ENCODE results near the gene PWP1.

Gene PWP1

DNA sequence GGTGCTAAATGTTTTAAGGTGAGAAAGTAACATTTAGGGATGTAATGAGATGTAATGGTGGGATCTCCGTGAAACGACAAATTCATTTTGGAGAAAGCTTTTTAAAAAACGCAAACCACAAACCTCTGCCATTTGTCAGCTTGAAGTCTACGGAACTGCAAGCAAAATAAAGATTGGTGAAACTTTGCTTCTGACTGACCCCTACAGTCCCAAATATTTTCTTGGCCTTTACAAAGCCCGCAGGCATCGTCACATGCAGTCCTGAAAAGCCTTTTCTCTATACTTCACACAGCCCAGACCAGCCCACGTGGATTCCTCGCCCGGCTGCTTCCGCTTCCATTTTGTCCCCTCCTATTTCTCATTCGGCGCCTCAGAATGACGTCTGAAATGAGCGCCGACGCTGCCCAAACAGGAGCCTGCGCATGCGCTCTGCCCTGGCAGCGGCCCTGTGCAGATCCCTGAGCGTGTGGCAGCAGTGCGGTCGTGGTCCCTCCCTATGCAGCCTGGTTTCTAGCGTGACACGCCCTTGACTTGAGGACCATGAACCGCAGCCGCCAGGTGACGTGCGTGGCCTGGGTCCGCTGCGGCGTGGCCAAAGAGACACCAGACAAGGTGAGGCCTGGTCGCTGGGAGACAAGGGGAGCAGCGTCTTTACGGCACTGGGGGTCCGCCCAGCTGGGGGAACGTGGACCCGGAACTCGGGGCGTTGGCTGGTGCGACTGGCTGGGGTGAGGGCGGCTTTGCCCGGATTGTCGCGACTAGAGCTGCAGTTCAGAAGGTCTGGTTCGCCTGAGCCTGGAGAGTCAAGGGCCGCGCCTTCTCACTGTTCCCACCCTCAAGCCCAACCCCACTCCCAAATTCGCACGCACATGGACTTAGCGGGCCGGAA is at the start of gene PWP1:
PWP1 (plus strand) TSS at position 440 of the 889 bp plus-strand sequence; CDS start at position 541, 101 bp downstream.
- DNase-seq (ENCODE audit: low read depth) = peak; percentile 91

DNA sequence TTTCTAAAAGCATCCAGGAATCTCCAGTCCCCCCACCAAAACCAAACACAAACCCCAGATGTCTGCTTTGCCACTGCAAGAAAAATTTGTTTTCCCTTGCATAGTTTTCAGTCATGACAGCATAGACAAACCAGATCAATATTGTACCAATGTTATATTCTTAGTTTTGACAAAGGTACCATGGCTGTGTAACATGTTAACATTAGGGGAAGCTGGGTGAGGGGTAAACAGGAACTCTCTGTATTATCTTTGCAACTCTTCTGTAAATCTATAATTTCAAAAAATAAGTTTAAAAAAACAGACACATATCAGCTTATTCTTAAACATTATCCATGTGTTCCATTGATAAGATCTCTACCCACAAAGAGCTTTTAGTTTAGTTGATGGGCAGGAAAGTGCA is 44.4 kb upstream of the PWP1 start:
- no peak for DNase-seq (ENCODE audit: low read depth)

DNA sequence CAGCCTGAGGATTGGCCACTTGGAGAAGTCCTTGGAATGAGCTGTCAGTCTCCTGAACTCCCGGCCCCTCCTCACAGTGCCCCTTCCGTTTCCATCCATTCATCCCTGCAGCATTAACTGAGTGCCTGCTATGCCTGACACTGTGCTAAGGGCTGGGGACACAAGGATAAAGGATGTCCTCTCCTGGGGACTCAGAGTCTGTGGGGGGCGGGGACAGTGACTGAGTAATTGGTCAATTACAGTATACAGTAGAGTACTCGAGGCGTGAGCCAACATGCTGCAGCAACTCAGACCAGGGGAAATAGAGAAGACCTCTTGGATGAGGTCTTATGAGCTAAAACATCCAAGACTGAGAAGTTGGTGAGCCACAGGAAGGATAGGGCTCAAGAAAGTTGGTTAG is 43.4 kb upstream of the PWP1 start:
- DNase-seq (ENCODE audit: low read depth) = no peak

DNA sequence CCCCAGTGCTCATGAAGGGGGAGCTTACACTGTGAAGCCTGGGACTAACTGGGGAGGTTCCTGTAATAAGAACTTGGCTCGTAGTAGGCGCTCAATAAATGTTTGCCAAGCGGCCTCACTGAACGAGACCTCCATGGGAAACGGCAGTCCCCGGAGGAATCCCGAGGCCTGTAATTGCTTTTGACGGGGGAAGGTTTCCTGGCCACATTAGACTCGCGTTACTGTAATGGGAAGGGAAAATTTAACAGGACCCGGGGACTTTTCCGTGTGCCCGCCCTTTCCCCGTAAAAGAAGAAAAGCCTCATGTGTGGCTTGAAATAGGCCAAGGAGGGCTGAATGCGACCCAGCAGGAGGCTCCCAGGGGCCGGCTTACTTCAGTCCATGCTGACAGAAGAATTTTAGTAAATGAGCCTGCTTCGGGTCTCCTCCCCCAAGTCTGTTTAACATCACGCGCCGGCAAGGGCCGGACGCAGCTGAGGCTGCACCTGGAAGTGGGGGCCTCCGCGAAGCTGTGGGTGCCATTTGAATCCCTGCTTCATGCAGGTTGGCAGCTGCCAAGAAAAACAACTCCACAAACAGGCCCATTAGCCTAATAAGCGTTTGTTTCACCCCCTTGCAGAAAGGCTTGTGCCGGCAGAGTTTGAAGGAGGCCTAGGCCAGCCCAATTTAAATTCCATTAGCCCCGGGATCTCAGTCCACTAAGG is 39.8 kb upstream of the PWP1 start:
- DNase-seq (ENCODE audit: low read depth) = no peak

DNA sequence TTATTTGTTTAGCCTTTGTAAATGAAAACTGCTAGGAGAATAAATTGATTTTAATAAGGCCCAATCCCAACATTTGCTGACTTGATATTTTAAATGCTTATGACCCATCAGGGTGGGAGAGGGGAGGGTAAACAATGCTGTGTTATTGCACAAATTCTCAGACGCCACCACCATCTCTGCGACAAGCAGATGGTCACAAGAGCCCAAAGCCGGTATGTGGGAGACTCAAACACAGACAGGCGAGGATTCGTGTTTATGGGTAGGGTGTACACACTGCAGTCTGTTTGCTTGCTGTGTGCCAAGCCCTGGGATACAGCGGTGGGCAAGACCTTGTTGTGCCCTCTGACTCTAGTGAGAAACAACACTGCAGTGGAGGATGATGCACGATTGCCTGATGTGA is 39.2 kb upstream of the PWP1 start:
- no peak for DNase-seq (ENCODE audit: low read depth)

DNA sequence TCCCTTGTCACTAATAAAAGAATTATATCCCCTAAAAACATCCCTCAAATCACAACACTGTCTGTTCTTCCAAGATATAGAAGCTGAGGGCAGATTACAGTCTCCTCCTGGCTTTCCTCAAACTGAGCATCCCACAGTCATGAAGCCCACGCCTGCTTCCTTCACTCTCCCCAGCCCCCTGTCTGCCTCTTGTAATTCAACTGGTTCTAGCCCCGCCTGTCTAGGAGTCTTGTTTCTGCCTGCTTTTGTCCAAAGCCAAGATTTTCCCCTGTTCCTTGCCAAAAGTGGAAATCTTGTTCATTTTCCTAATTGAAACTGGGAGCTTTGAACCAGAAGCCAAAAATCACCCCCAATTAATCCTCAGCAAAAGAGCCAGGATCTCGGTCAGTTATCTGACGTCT is 35.9 kb upstream of the PWP1 start:
- DNase-seq (ENCODE audit: low read depth) = no peak

DNA sequence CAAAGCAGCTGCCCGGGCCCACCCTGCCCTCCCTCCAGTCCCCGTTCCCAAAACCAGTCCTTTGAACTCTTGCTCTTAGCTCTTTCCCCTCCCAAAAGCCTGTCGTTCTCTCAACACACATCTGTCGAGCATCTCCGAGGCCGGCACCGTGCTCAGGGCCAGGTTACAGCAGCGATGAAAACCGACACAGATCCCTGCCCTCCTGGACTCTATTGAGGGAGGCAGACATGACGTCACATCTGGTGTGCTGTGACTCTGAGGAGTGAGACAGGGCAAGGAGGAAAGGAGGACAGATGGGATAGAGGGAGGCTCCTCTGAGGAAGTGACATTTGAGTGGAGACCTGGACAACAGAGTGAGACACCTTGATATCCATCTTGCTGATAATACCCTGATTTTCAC is 34.6 kb upstream of the PWP1 start:
- DNase-seq (ENCODE audit: low read depth) = no peak

DNA sequence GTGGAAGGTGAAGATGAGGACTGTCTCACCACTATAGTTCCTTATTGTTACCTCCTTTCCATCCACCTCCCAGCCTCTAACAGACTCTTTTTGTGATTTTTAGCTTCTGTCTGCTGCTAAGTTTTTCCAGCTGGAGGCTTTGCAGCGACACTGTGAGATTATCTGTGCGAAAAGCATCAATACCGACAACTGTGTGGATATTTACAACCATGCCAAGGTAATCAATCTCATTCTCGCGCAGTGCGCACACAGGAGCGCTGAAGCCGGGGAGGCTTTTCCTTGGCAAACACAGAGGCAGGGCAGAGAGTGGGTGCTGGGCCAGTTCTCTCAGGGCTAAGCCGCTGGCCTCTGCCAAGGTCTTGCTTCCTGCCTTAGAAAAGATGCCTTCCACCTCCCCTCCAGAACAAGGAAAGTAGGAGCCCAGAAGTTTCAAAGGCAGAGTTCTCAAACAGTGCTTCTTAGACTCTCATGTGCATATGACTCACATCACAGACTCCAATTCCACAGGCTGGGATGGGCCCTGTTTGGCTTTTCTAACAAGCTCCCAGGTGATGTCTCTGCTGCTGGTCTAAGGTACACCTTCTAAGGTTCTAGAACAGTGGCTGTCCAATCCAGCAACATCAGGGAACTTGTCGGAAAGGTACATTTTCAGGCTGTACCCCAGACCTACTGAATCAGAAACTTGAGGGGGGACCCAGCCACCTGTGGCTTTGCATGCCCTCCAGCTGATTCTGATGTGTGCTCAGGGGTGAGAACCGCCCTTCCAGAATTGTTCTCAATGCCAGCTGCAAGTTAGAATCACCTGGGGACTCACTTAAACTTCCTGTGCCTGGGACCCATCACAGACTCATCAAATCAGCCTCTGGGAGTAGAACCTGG is 33.8 kb upstream of the PWP1 start:
- no peak for DNase-seq (ENCODE audit: low read depth)

DNA sequence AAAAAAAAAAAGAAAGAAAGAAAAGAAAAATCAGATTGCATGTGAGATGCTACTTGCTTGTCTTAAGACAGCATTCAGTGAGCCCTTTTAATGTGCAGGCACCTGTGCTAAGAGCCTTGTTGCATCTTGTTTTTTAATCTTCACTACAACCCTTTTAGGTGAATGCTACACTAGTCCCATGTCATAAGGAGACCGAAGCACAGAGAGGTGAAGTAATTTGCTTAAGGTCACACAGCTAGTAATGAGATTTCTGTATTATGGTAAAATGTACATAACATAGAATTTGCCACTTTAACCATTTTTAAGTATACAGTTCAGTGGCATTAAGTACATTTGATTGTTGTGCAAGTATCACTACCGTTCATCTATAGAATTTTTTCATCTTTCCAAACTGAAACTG is 32.1 kb upstream of the PWP1 start:
- DNase-seq (ENCODE audit: low read depth) = no peak

GRCh38 chr12:107654873-107655272 is 30.7 kb upstream of the PWP1 start:
- no peak for DNase-seq (ENCODE audit: low read depth)

DNA sequence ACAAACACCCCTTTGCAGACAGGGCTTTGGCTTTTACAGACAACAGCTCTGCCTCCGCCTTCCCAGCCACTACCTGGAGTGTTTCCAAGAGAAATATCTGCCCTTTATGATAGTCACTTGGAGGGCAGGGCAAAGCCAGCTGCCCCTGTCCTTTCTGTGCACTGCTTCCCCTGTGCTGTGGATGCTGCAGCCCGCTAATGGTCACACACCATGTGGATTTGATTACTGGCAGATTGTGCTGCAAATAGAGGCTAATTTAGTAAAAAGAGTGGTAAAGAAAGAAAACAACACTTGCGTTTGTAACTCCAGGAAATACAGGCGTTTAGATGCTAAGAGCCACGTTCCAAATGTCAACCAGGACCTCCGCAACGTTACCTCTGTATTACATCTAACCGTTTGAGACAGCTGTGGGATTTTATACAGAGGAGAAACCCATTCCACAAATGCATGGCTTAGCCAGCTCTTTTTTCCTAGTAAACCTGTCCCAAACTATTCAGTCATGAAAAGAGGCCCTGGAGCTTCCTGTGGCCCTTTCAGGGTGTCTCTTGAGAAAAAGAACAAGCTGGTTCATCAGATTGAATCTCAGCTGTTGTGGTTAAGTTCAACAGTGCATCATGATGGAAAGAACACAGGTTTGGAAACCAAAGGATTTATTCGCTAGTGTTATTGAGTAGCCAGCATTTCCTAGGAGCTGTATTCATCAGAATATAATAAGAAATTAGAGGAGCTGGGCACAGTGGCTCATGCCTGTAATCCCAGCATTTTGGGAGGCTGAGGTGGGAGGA is 30.1 kb upstream of the PWP1 start:
- no peak for DNase-seq (ENCODE audit: low read depth)

- DNase-seq (ENCODE audit: low read depth) = no peak
Observed at GRCh38 chr12:107656302-107656701, 29.3 kb upstream of the PWP1 start.

- DNase-seq (ENCODE audit: low read depth) = no peak
Observed at GRCh38 chr12:107657133-107657532, 28.5 kb upstream of the PWP1 start.

DNA sequence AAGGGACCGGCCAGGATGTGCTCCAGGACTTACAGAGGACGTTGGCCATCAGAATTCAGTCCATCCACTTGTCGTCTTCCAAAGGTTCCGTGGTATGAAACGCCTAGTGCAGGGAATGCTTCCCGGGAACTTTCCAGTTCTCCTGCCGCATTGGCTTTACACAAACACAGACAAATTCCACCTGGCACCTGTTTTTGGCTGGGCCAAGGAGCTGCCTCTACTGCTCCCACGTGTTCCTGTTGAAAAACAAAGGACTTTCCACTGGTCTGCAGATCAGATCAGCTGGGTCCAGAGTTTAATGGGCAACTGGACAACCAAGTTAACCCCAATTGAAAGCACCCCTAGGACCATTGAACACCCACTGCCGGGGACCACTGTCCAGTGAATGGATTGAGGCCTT is 28.0 kb upstream of the PWP1 start:
- DNase-seq (ENCODE audit: low read depth) = no peak

DNA sequence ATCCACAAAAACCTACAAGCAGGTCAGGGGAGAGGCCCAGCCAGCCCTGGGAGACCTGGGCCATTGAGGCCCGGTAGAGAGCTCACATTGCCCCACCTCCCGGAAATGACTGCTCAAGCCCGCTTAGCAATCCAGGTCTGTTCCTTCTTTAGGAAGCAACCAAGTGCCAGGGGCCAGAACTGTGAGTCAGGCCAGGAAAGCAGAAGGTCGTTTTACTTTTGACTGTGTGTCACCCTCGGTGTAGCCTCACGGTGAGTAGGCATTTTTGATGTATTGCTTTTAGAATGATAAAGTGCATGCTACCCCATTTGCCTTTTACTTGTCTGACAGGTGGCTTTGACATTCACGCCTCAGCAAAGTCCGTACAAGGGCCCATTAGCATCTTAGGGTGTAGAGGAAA is 25.4 kb upstream of the PWP1 start:
- no peak for DNase-seq (ENCODE audit: low read depth)

- no peak for DNase-seq (ENCODE audit: low read depth)
Observed at GRCh38 chr12:107660861-107661415, 24.7 kb upstream of the PWP1 start.

DNA sequence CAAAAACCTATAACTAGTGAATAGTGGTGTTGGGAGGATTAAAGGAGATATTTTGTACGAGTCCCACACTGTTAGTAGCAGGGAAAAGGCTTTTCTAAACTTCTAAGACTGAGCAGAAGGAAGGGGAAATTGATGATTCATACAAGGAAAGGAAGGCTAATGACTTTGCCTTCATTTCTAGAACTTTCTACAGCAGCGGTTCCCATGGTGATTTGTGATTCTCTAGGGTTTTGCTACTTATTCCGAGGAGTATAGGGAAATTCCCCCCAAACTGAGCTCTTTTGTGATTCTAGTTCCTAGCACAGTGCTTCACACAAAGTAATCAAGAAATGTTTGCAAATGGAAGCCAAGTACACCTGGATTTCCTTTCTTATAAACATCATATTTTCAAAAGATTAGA is 23.8 kb upstream of the PWP1 start:
- DNase-seq (ENCODE audit: low read depth) = no peak

GRCh38 chr12:107662484-107662883 is 23.1 kb upstream of the PWP1 start:
- no peak for DNase-seq (ENCODE audit: low read depth)

- no peak for DNase-seq (ENCODE audit: low read depth)
Observed at GRCh38 chr12:107663277-107663676, 22.3 kb upstream of the PWP1 start.

DNA sequence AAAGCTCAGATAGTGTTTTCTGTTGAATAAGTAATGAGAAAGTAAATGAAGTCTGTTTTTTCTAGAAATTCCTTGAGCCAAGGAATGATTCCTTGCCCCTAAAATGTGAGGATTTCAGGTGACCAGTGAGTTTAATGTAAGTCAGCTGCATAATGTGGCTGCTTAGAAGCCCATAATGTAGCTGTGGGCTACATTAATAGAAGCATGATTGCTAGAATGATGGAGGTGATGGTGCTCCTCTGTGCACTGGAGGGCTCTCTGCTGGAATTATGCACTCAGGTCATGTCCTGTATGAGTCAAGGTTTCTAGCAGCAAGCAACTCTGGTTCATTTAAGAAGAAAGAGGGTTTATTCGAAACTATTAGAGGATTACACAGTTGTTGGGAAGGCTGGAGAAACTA is 19.6 kb upstream of the PWP1 start:
- DNase-seq (ENCODE audit: low read depth) = no peak

DNA sequence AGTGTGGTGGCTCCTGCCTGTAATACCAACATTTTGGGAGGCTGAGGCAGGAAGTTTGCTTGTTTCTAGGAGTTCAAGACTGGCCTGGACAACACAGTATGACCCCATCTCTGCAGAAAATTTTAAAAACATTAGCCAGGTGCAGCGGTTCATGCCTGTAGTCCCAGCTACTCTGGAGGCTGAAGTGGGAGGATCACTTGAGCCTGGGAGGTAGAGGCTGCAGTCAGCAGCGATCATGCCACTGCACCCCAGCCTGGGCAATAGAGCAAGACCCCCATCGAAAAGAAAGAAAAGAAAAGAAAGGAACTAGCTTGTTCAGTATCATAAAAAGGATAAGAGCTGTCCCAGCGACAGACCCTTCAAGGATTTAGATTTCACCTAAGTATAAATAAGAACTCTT is 18.1 kb upstream of the PWP1 start:
- no peak for DNase-seq (ENCODE audit: low read depth)

Measured in stromal cell of bone marrow (primary cell).